ENCODE measurements around the gene SULT1C2. TPM values are rescaled to one million over a fixed set of nuclear protein-coding genes. Genes with fewer than 3 reads are reported as not detected.
"Not testable (repeated sequence)": the region's sequence is repeated elsewhere in the genome, so short reads cannot be mapped to it uniquely, and the experiment has no call there.

SULT1C2 gene
- total RNA-seq, 2 experiments from 2014 or later, result not detected

DNA sequence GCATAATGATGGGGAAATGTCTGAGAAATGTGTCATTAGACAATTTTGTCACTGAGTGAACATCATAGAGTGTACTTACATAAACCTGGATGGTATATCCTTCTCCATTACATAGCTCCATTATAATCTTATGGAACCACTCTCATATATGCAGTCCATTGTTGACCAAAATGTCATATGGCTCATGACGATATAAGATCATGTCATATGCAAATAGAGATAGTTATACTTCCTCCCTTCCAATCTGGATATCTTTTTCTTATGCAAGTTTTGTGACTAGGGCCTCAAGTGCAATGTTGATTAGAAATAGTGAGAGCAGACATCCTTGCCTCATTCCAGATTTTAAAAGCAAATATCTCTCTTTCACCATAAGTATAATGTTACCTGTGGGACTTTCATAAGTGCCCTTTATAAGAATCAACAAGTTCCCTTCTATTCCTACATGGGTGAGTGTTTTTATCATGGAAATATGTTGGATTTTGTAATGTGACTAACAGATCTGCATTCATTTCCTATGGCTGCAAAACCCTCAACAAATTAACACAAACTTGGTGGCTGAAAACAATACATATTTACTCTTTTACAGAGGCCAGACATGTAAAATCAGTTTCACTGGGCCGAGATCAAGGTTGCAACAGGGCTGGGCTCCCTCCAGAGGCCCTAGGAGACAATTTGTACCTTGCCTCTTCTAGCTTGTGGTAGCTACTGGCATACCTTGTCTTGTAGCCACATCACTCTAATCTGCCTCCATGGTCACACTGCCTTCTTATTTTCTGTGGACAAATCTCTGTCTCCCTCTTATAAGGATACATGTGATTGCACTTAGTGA lies 67.4 kb downstream of the SULT1C2 start:
- no peak for DNase-seq
- Mint-ChIP-seq H3K36me3 (no peaks in the 10 kb centered on the region), H3K27ac (no peak overlapping the region), H3K4me3 (no peak overlapping the region), H3K27me3 (peaks cover 19% of the 10 kb centered on the region), H3K9me3 (no peaks in the 10 kb centered on the region), H3K4me1 (peaks cover 3% of the 10 kb centered on the region)

DNA sequence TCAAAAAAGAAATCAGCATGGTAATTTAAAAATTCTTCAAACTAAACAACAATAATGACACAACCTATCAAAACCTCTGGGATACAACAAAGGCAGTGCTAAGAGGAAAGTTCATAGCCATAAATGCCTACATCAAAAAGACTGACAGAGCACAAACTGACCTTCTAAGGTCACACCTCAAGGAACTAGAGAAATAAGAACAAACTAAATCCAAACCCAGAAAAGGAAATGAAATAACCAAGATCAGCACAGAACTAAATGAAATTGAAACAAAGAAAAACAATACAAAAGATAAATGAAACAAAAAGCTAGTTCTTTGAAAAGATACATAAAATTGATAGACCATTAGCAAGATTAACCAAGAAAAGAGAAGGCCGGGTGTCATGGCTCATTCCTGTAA lies 70.6 kb downstream of the SULT1C2 start:
- not testable (repeated sequence) for H3K4me3 Mint-ChIP-seq
- H3K27me3 Mint-ChIP-seq, result peaks cover 25% of the 10 kb centered on the region

More for the DNA sequence above, 70.6 kb downstream of the SULT1C2 start:
- H3K4me1 Mint-ChIP-seq, DNase-seq, H3K36me3 Mint-ChIP-seq, H3K27ac Mint-ChIP-seq, H3K9me3 Mint-ChIP-seq: not testable (repeated sequence)

Other genes starting within 250 kb of the SULT1C2 start
- gene SULT1C3, start 48.9 kb upstream of the SULT1C2 start, total RNA-seq, result not detected
- gene SULT1C4, start 89.1 kb downstream of the SULT1C2 start, total RNA-seq, result not detected
- 10 to 100 TPM; 36.9 to 43.6 TPM for gene GCC2, start 160.3 kb downstream of the SULT1C2 start, total RNA-seq
- 10 to 100 TPM; 39.6 to 44.9 TPM for gene LIMS1, start 245.6 kb downstream of the SULT1C2 start, total RNA-seq